ENCODE measurements around the gene ABAT.

Gene ABAT

GRCh38 chr16:8679151-8679550 is 4.7 kb downstream of the ABAT start:
- Histone ChIP-seq H3K27ac (no peak overlapping the region), H3K4me3 (no peak overlapping the region)
- no peak for DNase-seq (ENCODE audit: low spot score)
- TF ChIP-seq CTCF (IDR thresholded peaks at IDR 0.05), result no peak

- no peak overlapping the region for H3K4me3 ChIP-seq
- H3K27ac ChIP-seq, result no peak overlapping the region
- TF ChIP-seq CTCF (IDR thresholded peaks at IDR 0.05), result no peak
- DNase-seq (ENCODE audit: low spot score), result no peak
Measured at GRCh38 chr16:8682551-8683259, 8.3 kb downstream of the ABAT start.

- no peak overlapping the region for H3K4me3 ChIP-seq
- H3K27ac ChIP-seq, result no peak overlapping the region
- DNase-seq (ENCODE audit: low spot score), result no peak
- TF ChIP-seq CTCF (IDR thresholded peaks at IDR 0.05), result no peak
Measured at GRCh38 chr16:8683640-8684039, 9.2 kb downstream of the ABAT start.

DNA sequence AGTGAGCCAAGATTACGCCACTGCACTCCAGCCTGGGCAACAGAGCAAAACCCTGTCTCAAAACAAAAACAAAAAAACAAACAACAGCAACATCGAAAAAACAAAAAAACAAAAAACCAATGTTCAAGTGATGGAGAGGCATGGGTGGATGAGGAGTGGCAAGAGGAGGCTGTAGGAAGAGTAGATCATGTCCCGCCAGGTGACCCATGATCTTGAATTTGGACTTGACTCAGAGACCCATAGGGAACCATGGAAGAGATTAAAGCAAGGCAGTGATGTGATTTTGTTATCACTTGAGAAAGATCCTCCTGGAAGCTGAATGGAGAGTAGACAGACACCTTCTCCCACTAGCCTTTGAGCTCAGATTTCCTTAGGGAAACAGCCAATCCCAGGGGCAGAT is 11.2 kb downstream of the ABAT start:
- Histone ChIP-seq H3K27ac (no peak overlapping the region), H3K4me3 (no peak overlapping the region)
- TF ChIP-seq CTCF (IDR thresholded peaks at IDR 0.05), result no peak
- DNase-seq (ENCODE audit: low spot score), result no peak

DNA sequence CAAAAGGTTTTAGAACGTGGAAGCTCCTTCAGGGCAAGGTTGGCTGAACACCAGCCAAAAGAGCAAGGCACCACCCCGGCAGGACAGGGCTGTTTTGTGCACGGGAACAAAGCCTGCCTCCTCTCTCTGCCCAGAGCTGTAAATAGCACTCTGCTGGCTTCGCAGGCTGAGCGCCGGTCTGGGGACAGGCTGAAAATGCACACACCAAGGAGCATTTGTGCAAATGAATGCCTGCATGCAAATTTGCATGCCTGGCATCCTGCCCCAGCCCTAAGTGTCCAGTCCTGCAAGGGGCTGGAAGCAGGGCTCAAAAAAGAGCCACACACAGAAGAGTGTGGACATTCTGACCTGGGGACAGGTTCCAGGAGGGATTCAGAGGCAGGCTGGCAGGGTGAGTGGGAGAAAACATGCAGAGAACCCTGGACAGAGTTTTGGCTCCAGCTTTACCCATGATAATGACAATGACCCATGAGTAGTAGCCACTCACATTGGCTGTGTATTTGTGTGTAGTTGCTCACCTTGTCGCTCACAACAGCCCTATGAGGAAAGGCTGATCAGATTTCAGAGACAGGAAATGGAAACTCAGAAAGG is 11.7 kb downstream of the ABAT start:
- Histone ChIP-seq H3K27ac (no peak overlapping the region), H3K4me3 (no peak overlapping the region)
- DNase-seq (ENCODE audit: low spot score), result no peak
- TF ChIP-seq CTCF (IDR thresholded peaks at IDR 0.05), result no peak

GRCh38 chr16:8686879-8687278 is 12.5 kb downstream of the ABAT start:
- H3K27ac ChIP-seq, result no peak overlapping the region
- DNase-seq (ENCODE audit: low spot score), result no peak
- TF ChIP-seq CTCF (IDR thresholded peaks at IDR 0.05), result no peak
- no peak overlapping the region for H3K4me3 ChIP-seq

DNA sequence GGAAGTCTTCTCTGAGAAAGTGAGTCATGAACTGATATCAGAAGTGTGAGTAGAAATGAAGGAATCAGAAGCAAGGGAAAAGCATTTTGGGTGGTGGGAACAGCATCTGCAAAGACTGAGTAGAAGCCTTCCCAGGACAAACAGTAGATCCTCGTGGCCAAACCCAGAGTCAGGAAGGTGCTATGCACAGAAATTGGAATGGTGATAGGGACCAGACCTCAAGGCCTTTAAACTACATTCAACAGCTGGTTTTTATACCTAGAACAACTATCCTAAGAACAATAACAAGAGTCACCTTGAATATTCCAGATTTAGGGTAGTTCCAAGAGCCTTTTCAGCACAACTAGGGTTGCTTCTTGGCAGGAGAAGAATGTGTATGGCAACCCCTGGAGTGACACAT is 15.3 kb downstream of the ABAT start:
- H3K4me3 ChIP-seq, result no peak overlapping the region
- no peak overlapping the region for H3K27ac ChIP-seq
- TF ChIP-seq CTCF (IDR thresholded peaks at IDR 0.05), result no peak
- DNase-seq (ENCODE audit: low spot score), result no peak

Measured in coronary artery (tissue), 2 donors.